Cerebellar nuclear complex (tissue), 1 donor: Measurements from ENCODE around the gene GGACT.

Experiments
- DNase-seq, 2 experiments: peaks; one replicate each; lab custom pipeline; 2025; lab: John Stamatoyannopoulos, UW

The GGACT gene

GRCh38 chr13:100513171-100513570 lies 75.4 kb downstream of the GGACT start:
- DNase-seq: no peak

- no peak for DNase-seq
Measured at GRCh38 chr13:100512422-100512821, 76.2 kb downstream of the GGACT start.

GRCh38 chr13:100511466-100511865 lies 77.1 kb downstream of the GGACT start:
- no peak for DNase-seq

GRCh38 chr13:100510208-100510957 lies 78.2 kb downstream of the GGACT start:
- DNase-seq: no peak

- no peak for DNase-seq
Measured at GRCh38 chr13:100508996-100509395, 79.6 kb downstream of the GGACT start.

- DNase-seq: no peak
Measured at GRCh38 chr13:100508455-100508854, 80.1 kb downstream of the GGACT start.

- no peak for DNase-seq
Measured at GRCh38 chr13:100506600-100507422, 81.8 kb downstream of the GGACT start.

GRCh38 chr13:100506154-100506553 lies 82.4 kb downstream of the GGACT start:
- no peak for DNase-seq

GRCh38 chr13:100503622-100504021 lies 85.0 kb downstream of the GGACT start:
- DNase-seq: no peak

- no peak for DNase-seq
Measured at GRCh38 chr13:100502446-100502845, 86.1 kb downstream of the GGACT start.

- DNase-seq: no peak
Measured at GRCh38 chr13:100497389-100497788, 91.2 kb downstream of the GGACT start.

- DNase-seq: no peak
Measured at GRCh38 chr13:100495455-100495854, 93.1 kb downstream of the GGACT start.

GRCh38 chr13:100493418-100493817 lies 95.2 kb downstream of the GGACT start:
- no peak for DNase-seq

- DNase-seq: peak in 1 of 2 experiments; percentile 32
Measured at GRCh38 chr13:100491164-100491842, 97.3 kb downstream of the GGACT start.

- no peak for DNase-seq
Measured at GRCh38 chr13:100490692-100491091, 97.9 kb downstream of the GGACT start.

- no peak for DNase-seq
Measured at GRCh38 chr13:100485265-100485664, 103.3 kb downstream of the GGACT start.

GRCh38 chr13:100484702-100485101 lies 103.9 kb downstream of the GGACT start:
- DNase-seq: no peak

- DNase-seq: no peak
Measured at GRCh38 chr13:100483841-100484381, 104.7 kb downstream of the GGACT start.

GRCh38 chr13:100483139-100483538 lies 105.5 kb downstream of the GGACT start:
- DNase-seq: no peak

- DNase-seq: no peak
Measured at GRCh38 chr13:100480676-100481075, 107.9 kb downstream of the GGACT start.
